C4-2B (cell line): ENCODE results near the gene NUDC.

Experiments
- CTCF ChIP-seq: fragments of 450-650 bp; conservative IDR thresholded peaks from 2 replicates; pipeline ENCODE4 v1.5.1; 2017; ENCODE audit warnings: mild to moderate bottlenecking
- ZFX ChIP-seq: fragments of 450-650 bp; IDR thresholded peaks from 2 replicates; pipeline ENCODE4 v1.6.1; 2017

GRCh38 chr1:26950602-26951001 lies 29.1 kb downstream of the NUDC start:
- TF ChIP-seq CTCF (no peak), ZFX (no peak)
